ENCODE results near the gene MRPS26. TPM values are rescaled to one million over a fixed set of nuclear protein-coding genes. Genes with fewer than 3 reads are reported as not detected.

The MRPS26 gene
- total and polyA plus RNA-seq, 2 of the 13 experiments (the other 11 are each of a cell fraction or from before 2014, with no cell fraction given), result 89.8 to 187 TPM

DNA sequence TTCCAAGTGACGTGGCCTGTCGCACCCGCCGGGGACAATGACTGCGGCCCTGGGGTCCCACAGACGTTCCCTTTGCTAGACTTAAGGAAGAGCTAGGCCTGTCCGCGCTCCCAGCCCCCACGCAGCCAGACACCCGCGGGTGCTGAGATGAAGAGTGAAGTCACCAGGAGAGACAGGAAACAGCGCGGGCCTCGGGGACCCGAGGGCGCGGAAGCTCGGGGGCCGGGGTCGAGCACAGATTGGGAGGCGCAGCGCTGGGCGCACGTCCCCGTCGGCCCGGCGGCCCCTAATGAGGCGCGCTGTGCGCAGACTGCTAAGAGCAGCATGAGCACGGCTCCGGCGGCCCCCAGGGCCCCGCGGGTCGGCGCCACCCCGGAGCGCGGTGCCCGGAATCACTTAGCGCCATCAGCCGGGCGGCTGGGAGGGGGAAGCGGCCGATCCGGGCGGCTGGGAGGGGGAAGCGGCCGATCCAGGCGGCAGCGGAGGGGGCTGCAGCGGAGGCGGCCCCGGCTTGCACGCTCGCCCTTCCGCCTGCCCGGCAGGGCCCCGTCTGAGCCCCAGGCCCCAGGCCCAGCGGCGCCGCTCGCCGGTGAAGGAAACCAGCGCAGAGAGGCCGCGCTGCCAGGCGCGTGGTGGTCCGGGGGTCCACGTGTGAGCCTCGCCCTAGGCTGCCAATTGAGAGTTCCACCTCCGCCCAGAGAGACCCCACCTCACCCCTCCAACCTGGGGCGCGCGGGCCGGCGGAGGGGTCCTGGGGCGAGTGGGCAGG lies 46.9 kb downstream of the MRPS26 start (continued):
- TF ChIP-seq TEF (CRISPR knock-in tag; IDR thresholded peaks at IDR 0.05), result no peak

DNA sequence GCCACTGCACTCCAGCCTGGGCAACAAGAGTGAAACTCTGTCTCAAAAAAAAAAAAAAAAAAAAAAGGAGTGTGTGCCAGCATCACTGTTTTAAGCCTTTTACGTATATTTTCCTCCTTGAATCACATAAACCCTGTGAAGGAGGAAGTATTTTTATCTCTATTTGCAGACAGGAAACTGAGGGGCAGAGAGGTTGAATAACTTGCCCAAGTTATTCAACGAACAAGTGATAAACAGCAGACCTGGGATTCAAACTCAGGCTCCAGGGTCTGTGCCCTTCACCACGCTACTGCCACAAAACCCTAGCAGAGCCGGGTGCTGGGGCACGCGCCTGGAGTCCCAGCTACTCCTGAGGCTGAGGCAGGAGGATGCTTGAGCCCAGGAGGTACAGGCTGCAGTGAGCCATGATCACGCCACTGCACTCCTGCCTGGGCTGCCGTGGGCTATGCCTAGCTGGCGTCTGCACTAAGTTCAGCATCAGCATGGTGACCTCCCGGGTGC lies 48.1 kb downstream of the MRPS26 start:
- no peak for DNase-seq (ENCODE audit: low spot score)
- Histone ChIP-seq H3K9ac (ENCODE audit: insufficient read depth, low read depth, low read length) (no peak overlapping the region), H3K27me3 (ENCODE audit: control insufficient read depth in 1 of 2, insufficient read depth in 2 of 2, low read length in 2 of 2) (peaks cover 4 to 12% of the 10 kb centered on the region in 2 experiments; a peak in 2 of 5 replicates), H3K27ac (ENCODE audit: extremely low read length, insufficient read depth, low read length) (no peak overlapping the region), H3K4me1 (ENCODE audit: insufficient read depth, low read length) (peaks cover 11% of the 10 kb centered on the region), H3K4me2 (ENCODE audit: low read depth, low read length) (no peak overlapping the region), H3K79me2 (ENCODE audit: insufficient read depth, low read length) (no peaks in the 10 kb centered on the region), H3K9me3 (ENCODE audit: low read length) (no peaks in the 10 kb centered on the region), H3K36me3 (replicated peaks in 1 of 2; ENCODE audit: control insufficient read depth in 1 of 2, insufficient read depth in 2 of 2, low read length in 2 of 2) (no peaks in the 10 kb centered on the region), H2AFZ (ENCODE audit: low read length) (no peak overlapping the region), H4K20me1 (ENCODE audit: insufficient read depth, low read length) (no peaks in the 10 kb centered on the region), H3K4me3 (replicated peaks in 1 of 3; ENCODE audit: insufficient read depth in 1 of 3, low read depth in 2 of 3, low read length in 3 of 3) (no peak overlapping the region)
- POLR2A ChIA-PET, result no interaction called here
- intact Hi-C loops (cut with micrococcal nuclease; ENCODE audit: unreplicated experiment) (no loop called here), in situ Hi-C loops (cut with HindIII; ENCODE audit: extremely low pct_ligation_motif_present, low pct_unique_long_range_greater_than_20kb) (no loop called here)
- 84% methylated on average over 10 of the region's 10 CpGs for WGBS (ENCODE audit: low lambda C conversion rate)
- no peak for ATAC-seq
- FAIRE-seq, result no peak
- BruUV-seq (replicated peaks), result no TSS peak
- CTCF ChIA-PET (ENCODE audit: low intra/inter-chr PET ratio, low total read pairs), result no interaction called here
- TF ChIP-seq NBN (conservative IDR thresholded peaks at IDR 0.05) (no peak), ZFP1 (CRISPR knock-in tag; IDR thresholded peaks at IDR 0.05) (no peak), AHR (CRISPR knock-in tag; IDR thresholded peaks at IDR 0.05) (no peak), ZNF282 (IDR thresholded peaks at IDR 0.05; ENCODE audit: partially characterized antibody) (no peak), PRPF4 (IDR thresholded peaks at IDR 0.05; ENCODE audit: low read depth, low read length, poor library complexity, severe bottlenecking) (no peak), ZNF383 (CRISPR knock-in tag; IDR thresholded peaks at IDR 0.05; ENCODE audit: borderline replicate concordance) (no peak), TAF15 (IDR thresholded peaks at IDR 0.05; ENCODE audit: low read depth, low read length, poor library complexity, severe bottlenecking) (no peak), EZH2 (conservative IDR thresholded peaks at IDR 0.05; ENCODE audit: low read depth, low read length) (no peak), SMAD9 (CRISPR knock-in tag; IDR thresholded peaks at IDR 0.05) (no peak), SYNCRIP (IDR thresholded peaks at IDR 0.05; ENCODE audit: insufficient read depth, low read depth, low read length) (no peak), IRX3 (CRISPR knock-in tag; IDR thresholded peaks at IDR 0.05; ENCODE audit: borderline replicate concordance, low read depth) (no peak), ZNF770 (CRISPR knock-in tag; IDR thresholded peaks at IDR 0.05) (no peak), SAP130 (CRISPR knock-in tag; IDR thresholded peaks at IDR 0.05; ENCODE audit: low read depth) (no peak), FOXC1 (CRISPR knock-in tag; IDR thresholded peaks at IDR 0.05; ENCODE audit: borderline replicate concordance) (no peak), JDP2 (CRISPR knock-in tag; IDR thresholded peaks at IDR 0.05; ENCODE audit: borderline replicate concordance) (no peak)
- TF ChIP-seq, protein P1, sequence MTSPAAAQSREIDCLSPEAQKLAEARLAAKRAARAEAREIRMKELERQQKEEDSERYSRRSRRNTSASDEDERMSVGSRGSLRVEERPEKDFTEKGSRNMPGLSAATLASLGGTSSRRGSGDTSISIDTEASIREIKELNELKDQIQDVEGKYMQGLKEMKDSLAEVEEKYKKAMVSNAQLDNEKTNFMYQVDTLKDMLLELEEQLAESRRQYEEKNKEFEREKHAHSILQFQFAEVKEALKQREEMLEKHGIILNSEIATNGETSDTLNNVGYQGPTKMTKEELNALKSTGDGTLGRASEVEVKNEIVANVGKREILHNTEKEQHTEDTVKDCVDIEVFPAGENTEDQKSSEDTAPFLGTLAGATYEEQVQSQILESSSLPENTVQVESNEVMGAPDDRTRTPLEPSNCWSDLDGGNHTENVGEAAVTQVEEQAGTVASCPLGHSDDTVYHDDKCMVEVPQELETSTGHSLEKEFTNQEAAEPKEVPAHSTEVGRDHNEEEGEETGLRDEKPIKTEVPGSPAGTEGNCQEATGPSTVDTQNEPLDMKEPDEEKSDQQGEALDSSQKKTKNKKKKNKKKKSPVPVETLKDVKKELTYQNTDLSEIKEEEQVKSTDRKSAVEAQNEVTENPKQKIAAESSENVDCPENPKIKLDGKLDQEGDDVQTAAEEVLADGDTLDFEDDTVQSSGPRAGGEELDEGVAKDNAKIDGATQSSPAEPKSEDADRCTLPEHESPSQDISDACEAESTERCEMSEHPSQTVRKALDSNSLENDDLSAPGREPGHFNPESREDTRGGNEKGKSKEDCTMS (CRISPR knock-in tag; conservative IDR thresholded peaks at IDR 0.05), result no peak
